22Rv1 (cell line): ENCODE results near the gene RIPK1.

ENCODE experiments used
- ZFX ChIP-seq: fragments of 450-650 bp; IDR thresholded peaks from 2 replicates; pipeline ENCODE4 v1.6.1; 2017; ENCODE audit warnings: antibody characterized with exemption, borderline replicate concordance
- TF ChIP-seq, protein P1 (sequence below): fragments of 450-650 bp; IDR thresholded peaks from 2 replicates; pipeline ENCODE4 v1.5.1; 2017; ENCODE audit warnings: mild to moderate bottlenecking

DNA sequence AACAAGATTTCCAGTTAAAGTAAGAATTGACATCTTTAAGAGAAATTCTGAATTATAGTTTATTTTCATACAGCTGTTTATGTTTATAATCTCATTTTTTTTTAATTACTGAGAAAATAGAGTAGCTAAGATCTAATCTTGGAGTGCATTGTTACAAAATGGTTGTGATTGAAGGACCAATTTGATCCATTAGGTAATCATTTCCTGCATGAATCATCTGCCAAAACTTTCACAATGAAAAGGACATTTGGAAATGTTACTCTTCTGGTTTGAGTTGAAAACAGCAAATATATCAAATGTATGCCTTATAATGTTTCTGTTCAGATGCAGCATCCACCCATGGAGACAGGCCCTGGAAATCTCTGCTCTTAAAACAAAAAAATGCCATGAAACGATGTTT, 70.0 kb downstream of the RIPK1 start:
- TF ChIP-seq, protein P1, sequence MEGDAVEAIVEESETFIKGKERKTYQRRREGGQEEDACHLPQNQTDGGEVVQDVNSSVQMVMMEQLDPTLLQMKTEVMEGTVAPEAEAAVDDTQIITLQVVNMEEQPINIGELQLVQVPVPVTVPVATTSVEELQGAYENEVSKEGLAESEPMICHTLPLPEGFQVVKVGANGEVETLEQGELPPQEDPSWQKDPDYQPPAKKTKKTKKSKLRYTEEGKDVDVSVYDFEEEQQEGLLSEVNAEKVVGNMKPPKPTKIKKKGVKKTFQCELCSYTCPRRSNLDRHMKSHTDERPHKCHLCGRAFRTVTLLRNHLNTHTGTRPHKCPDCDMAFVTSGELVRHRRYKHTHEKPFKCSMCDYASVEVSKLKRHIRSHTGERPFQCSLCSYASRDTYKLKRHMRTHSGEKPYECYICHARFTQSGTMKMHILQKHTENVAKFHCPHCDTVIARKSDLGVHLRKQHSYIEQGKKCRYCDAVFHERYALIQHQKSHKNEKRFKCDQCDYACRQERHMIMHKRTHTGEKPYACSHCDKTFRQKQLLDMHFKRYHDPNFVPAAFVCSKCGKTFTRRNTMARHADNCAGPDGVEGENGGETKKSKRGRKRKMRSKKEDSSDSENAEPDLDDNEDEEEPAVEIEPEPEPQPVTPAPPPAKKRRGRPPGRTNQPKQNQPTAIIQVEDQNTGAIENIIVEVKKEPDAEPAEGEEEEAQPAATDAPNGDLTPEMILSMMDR: no peak
- no peak for TF ChIP-seq ZFX
